DMS 273 (cell line): ENCODE data around the gene ZNF569.
"Not testable (repeated sequence)": the region's sequence is repeated elsewhere in the genome, so short reads cannot be mapped to it uniquely, and the experiment has no call there.

Experiments
- DNase-seq: peaks from one replicate; lab custom pipeline; 2025; ENCODE audit not compliant: unreplicated experiment; lab: John Stamatoyannopoulos, UW

Gene ZNF569

DNA sequence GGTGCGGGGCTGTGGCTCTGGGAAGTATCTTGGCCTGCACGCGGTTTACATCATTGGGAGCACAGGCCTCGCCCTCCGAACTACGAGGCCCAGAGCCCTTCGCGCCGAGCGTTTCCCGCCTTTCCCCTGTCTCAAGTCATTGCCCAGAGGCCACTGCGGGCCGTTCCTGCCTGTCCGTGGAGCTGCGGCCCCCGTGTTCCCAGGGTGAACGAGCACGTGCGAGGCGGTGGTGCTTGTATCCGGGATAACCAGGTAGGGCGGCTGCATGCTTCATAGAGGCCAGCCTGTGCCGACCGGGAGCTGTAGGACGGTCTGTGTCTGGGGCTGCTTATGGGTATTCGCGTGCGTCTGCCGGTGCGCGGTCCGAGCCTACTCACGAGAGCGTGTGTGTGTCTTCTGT is 63.8 kb downstream of the ZNF569 start:
- no peak for DNase-seq

DNA sequence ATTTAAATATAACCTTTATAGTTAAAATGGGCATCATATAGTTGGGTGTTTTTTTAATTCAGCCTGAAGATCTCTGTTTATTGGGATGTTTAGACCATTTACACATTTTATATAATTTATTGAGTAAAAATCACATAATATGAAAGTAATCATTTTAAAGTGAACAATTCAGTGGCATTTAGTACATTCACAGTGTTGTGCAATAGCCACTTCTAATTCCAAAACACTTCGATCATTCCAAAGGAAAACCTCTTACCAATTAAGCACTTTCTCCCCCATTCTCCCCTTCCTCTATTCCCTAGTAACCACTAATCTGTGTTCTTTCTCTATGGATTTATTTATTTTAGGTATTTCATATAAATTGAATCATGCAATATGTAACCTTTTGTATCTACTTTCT is 66.2 kb downstream of the ZNF569 start:
- no peak for DNase-seq

DNA sequence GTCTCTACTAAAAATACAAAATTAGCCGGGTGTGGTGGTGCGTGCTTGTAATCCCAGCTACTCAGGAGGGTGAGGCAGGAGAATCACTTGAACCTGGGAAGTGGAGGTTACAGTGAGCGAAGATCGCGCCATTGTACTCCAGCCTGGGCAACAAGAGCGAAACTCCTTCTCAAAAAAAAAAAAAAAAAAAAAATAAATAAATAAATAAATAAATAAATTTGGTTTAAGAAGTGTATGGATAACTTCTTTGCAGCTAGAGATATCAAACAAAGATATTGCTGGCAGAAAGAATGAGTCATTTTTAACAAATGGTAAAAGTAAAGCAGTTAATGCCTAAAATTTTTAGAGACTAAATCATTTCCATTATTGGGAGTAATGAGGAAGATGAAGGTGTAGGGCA is 75.8 kb downstream of the ZNF569 start:
- not testable (repeated sequence) for DNase-seq

DNA sequence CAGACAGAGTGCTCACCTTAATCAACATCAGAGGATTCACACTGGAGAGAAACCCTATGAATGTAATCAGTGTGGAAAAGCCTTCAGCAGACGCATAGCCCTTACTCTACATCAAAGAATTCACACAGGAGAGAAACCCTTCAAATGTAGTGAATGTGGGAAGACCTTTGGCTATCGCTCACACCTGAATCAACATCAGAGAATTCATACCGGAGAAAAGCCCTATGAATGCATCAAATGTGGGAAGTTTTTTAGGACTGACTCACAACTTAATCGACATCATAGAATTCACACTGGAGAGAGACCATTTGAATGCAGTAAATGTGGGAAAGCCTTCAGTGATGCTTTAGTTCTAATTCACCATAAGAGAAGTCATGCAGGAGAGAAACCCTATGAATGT is 78.0 kb downstream of the ZNF569 start:
- DNase-seq = no peak

DNA sequence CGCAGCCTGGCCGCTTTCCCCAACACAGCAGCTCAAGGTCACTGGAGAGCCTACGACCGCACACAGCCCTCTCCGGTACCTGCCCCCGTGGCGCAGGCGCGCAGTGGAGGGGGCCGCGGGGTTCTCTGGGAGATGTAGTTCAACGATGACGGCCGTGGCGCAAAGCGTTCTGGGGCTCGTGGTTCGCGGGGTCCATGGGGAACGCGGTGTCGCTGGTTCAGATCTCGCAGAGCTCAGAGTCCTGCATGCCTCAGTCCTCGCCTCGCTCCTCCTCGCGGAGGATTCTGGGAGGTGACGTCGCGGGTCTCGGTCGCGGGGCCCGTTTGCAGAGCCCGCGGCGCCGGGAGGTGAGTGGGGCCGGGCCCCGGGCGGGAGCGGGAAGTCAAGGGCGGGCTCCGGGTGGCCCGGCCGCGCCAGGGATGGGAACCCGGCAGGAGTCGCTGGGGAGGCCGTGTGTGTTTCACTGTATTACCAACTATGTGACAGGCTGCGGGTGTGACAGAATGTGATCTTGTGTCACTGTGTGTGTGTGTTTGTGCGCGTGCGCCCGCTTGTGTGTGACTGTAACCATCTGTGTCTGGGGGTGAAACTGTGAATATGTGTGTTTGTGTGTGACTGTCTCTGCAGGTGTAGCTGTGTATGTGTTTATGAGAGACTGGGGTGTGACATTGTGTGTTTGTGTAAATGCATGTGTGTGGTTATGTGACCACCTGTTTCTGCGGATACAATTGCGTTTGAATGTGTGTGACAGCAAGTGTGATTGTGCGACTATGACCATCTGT is 96.2 kb downstream of the ZNF569 start, which contains the start of gene ZNF527:
Gene ZNF527, plus strand, starts transcription at position 220 of the 782 bp plus-strand sequence. CDS start 3,100 bp downstream, outside the sequence.
- peak; percentile 99 for DNase-seq

DNA sequence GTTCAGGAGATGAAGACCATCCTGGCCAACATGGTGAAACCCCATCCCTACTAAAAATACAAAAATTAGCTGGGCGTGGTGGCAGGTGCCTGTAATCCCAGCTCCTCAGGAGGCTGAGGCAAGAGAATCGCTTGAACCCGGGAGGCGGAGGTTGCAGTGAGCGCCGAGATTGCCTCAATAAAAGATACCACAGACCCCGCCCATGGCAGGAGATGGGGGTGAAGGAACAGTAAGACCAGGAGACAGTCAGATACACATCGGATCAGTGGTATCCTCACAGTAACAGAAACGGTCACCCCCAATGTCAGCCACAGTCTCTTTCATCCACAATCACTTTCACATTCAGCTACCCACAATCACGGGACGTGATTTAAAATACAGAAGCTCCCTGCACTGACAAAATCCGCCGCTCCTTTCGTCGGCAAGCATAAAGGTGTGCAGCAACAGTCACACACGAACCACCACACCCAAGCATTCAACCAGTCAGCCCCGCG is 96.8 kb downstream of the ZNF569 start:
- not testable (repeated sequence) for DNase-seq

DNA sequence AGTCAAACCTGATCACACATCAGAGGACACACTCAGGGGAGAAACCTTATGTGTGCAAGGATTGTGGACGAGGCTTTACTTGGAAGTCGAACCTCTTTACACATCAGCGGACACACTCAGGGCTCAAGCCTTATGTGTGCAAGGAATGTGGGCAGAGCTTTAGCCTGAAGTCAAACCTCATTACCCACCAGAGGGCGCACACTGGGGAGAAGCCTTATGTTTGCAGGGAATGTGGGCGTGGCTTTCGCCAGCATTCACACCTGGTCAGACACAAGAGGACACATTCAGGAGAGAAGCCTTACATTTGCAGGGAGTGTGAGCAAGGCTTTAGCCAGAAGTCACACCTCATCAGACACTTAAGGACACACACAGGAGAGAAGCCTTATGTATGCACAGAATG is 104.5 kb downstream of the ZNF569 start:
- peak; percentile 37 for DNase-seq

DNA sequence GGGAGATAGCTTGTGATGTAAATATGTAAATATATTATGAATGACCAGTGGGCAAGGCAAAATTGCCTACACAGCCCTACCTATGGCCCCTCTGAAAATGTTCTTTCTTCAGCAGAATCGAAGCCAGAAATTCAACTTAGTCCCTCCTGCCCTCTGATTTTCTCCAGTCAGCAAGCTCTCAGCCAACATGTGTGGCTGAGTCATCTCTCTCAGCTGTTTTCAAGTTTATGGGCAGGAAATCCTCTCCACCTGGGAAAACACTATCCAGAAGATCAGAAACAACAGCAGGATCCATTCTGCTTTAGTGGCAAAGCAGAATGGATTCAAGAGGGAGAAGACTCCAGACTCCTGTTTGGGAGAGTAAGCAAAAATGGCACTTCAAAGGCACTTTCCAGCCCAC is 105.2 kb downstream of the ZNF569 start:
- no peak for DNase-seq
